NCI-H774 (cell line): Measurements from ENCODE around the gene SQSTM1.

Experiments used
- DNase-seq: peaks from one replicate; lab custom pipeline; 2025; lab: John Stamatoyannopoulos, UW

Gene SQSTM1

GRCh38 chr5:179795049-179795862 lies 25.4 kb upstream of the SQSTM1 start:
- DNase-seq: peak; percentile 56

- peak; percentile 79 for DNase-seq
Measured at GRCh38 chr5:179795863-179796833, 24.6 kb upstream of the SQSTM1 start.

GRCh38 chr5:179796877-179797608 lies 23.7 kb upstream of the SQSTM1 start:
- DNase-seq: no peak

GRCh38 chr5:179797741-179798140 lies 23.0 kb upstream of the SQSTM1 start:
- DNase-seq: no peak

GRCh38 chr5:179798144-179798770 lies 22.4 kb upstream of the SQSTM1 start:
- no peak for DNase-seq

- DNase-seq: no peak
Measured at GRCh38 chr5:179798771-179799643, 21.7 kb upstream of the SQSTM1 start.

GRCh38 chr5:179799644-179799973 lies 21.1 kb upstream of the SQSTM1 start:
- DNase-seq: no peak

GRCh38 chr5:179800071-179800695 lies 20.5 kb upstream of the SQSTM1 start:
- DNase-seq: no peak

- DNase-seq: no peak
Measured at GRCh38 chr5:179800696-179801201, 20.0 kb upstream of the SQSTM1 start.

GRCh38 chr5:179801304-179802206 lies 19.1 kb upstream of the SQSTM1 start:
- DNase-seq: no peak

- no peak for DNase-seq
Measured at GRCh38 chr5:179802207-179802883, 18.4 kb upstream of the SQSTM1 start.

- no peak for DNase-seq
Measured at GRCh38 chr5:179802950-179803562, 17.6 kb upstream of the SQSTM1 start.

GRCh38 chr5:179803651-179804554 lies 16.8 kb upstream of the SQSTM1 start:
- DNase-seq: no peak

GRCh38 chr5:179804555-179804947 lies 16.2 kb upstream of the SQSTM1 start:
- DNase-seq: no peak

GRCh38 chr5:179805070-179805528 lies 15.6 kb upstream of the SQSTM1 start:
- no peak for DNase-seq

- no peak for DNase-seq
Measured at GRCh38 chr5:179805529-179806249, 15.0 kb upstream of the SQSTM1 start.
